HCT116 (cell line): ENCODE measurements around the gene ATP5F1D. TPM values are rescaled to one million over a fixed set of nuclear protein-coding genes. Genes with fewer than 3 reads are reported as not detected.

Experiments used
- ATAC-seq: fragments of 200-7000 bp; cut with Tn5 transposase; 2 replicates; pipeline ENCODE4 v1.9.1; 2020; ENCODE audit warnings: mild to moderate bottlenecking, moderate library complexity
- BruUV-seq: library from RNA; stranded (reverse); fragments of 400-500 nt; replicated peaks from 2 replicates; lab custom pipeline; 2021; lab: Mats Ljungman, UMichigan
- CTCF ChIA-PET: fragments of 300-600 bp; sonication (Branson Sonifier 250); formaldehyde crosslinking; loops from one replicate; lab custom pipeline; 2021; ENCODE audit warnings: antibody characterized with exemption; lab: Charles Lee
- POLR2A ChIA-PET: fragments of 300-600, 350-600 bp; sonication (Branson Sonifier 250); formaldehyde crosslinking; loops from one replicate; lab custom pipeline; 2021; ENCODE audit warnings: antibody characterized with exemption; lab: Charles Lee
- RAD21 ChIA-PET, 2 experiments: fragments of 300-600 bp; sonication (Branson Sonifier 250); formaldehyde crosslinking; loops; one replicate each; lab custom pipeline; 2023; ENCODE audit warnings: low total read pairs in 2 of 2; ENCODE audit not compliant: uncharacterized antibody in 2 of 2, unreplicated experiment in 2 of 2, low non-redundant PET in 1 of 2; lab: Charles Lee
- DNase-seq: peaks from one replicate; pipeline ENCODE4 v3.0.0-alpha.2; 2010; ENCODE audit warnings: low read depth, low spot score
- H2AFZ ChIP-seq: fragments of 200-600 bp; shearing (Covaris generic), sonication (generic); 2 replicates; pipeline ENCODE4 v1.6.1; 2017; ENCODE audit warnings: low read depth, mixed run types, mixed read lengths, antibody characterized with exemption, low read length; ENCODE audit not compliant: poor library complexity, severe bottlenecking
- H3K27ac ChIP-seq: 2 replicates; pipeline ENCODE4 v1.5.1; 2012; ENCODE audit warnings: low read depth, low read length
- H3K27me3 ChIP-seq: fragments of 200-600 bp; sonication (generic); 2 replicates; pipeline ENCODE4 v1.6.1; 2016; ENCODE audit warnings: mixed run types, low read length, mixed read lengths; ENCODE audit not compliant: insufficient read depth
- H3K36me3 ChIP-seq, 2 experiments: fragments of 200-500 bp in 1 of 2; fragments of 200-600 bp in 1 of 2; sonication (Bioruptor generic) in 1 of 2; sonication (generic) in 1 of 2; 2 replicates each; pipeline versions ENCODE4 v1.5.1 to v1.6.1; 2014 to 2016; ENCODE audit warnings: low read length in 2 of 2, inconsistent platforms in 1 of 2, mixed read lengths in 1 of 2, mixed run types in 1 of 2; ENCODE audit not compliant: insufficient read depth in 2 of 2, control insufficient read depth in 1 of 2
- H3K4me1 ChIP-seq, 2 experiments: fragments of 200-600 bp in 1 of 2; sonication (generic) in 1 of 2; 2 replicates each; pipeline versions ENCODE4 v1.5.1 to v1.6.1; 2012 to 2017; ENCODE audit warnings: low read length in 2 of 2, inconsistent platforms in 1 of 2, mild to moderate bottlenecking in 1 of 2, mixed read lengths in 1 of 2, mixed run types in 1 of 2, moderate library complexity in 1 of 2; ENCODE audit not compliant: insufficient read depth in 2 of 2, control insufficient read depth in 1 of 2
- H3K4me2 ChIP-seq: fragments of 200-600 bp; sonication (generic); 2 replicates; pipeline ENCODE4 v1.6.1; 2017; ENCODE audit warnings: mixed run types, low read length, mixed read lengths
- H3K4me3 ChIP-seq, 2 experiments: fragments of 200-600 bp in 1 of 2; sonication (generic) in 1 of 2; replicated peaks in 1 of 2; 2 replicates each; pipeline ENCODE4 v1.5.1; 2011 to 2016; ENCODE audit warnings: low read length in 2 of 2, control low read depth in 1 of 2, low read depth in 1 of 2, mild to moderate bottlenecking in 1 of 2, mixed read lengths in 1 of 2, mixed run types in 1 of 2
- H3K79me2 ChIP-seq: fragments of 200-600 bp; sonication (generic); 2 replicates; pipeline ENCODE4 v1.6.1; 2017; ENCODE audit warnings: mild to moderate bottlenecking, mixed run types, low read length, moderate library complexity, mixed read lengths; ENCODE audit not compliant: insufficient read depth
- H3K9ac ChIP-seq: fragments of 200-600 bp; sonication (generic); 2 replicates; pipeline ENCODE4 v1.6.1; 2016; ENCODE audit warnings: low read length, mixed read lengths
- H3K9me2 ChIP-seq: fragments of 200-600 bp; sonication (generic), shearing (Covaris generic); 2 replicates; pipeline ENCODE4 v1.6.1; 2017; ENCODE audit warnings: mixed run types, mild to moderate bottlenecking, moderate library complexity; ENCODE audit not compliant: insufficient read depth
- H3K9me3 ChIP-seq, 2 experiments: fragments of 200-500 bp in 1 of 2; fragments of 200-600 bp in 1 of 2; sonication (Bioruptor generic) in 1 of 2; sonication (generic) in 1 of 2; 2 replicates each; pipeline ENCODE4 v1.6.1; 2014 to 2017; ENCODE audit warnings: low read length in 2 of 2, mixed read lengths in 2 of 2, inconsistent platforms in 1 of 2, low read depth in 1 of 2, mild to moderate bottlenecking in 1 of 2, mixed run types in 1 of 2, moderate library complexity in 1 of 2; ENCODE audit not compliant: control insufficient read depth in 1 of 2, insufficient read depth in 1 of 2
- H4K20me1 ChIP-seq: fragments of 200-600 bp; sonication (generic), shearing (Covaris generic); 2 replicates; pipeline ENCODE4 v1.6.1; 2017; ENCODE audit warnings: mixed run types, mild to moderate bottlenecking, moderate library complexity; ENCODE audit not compliant: insufficient read depth
- ATF3 ChIP-seq: IDR thresholded peaks from 2 replicates; pipeline ENCODE4 v1.6.1; 2012
- CBX3 ChIP-seq: IDR thresholded peaks from 2 replicates; pipeline ENCODE4 v1.6.1; 2012; ENCODE audit warnings: low read depth
- CTCF ChIP-seq, 3 experiments: fragments of 200-600 bp in 1 of 3; sonication (generic) in 1 of 3; IDR thresholded peaks in 2 of 3; conservative IDR thresholded peaks in 1 of 3; 2 replicates each; pipeline ENCODE4 v1.5.1; 2012 to 2017; ENCODE audit warnings: low read depth in 2 of 3, low read length in 2 of 3, antibody characterized with exemption in 1 of 3, borderline replicate concordance in 1 of 3, control low read depth in 1 of 3, mild to moderate bottlenecking in 1 of 3, mixed read lengths in 1 of 3, mixed run types in 1 of 3, moderate library complexity in 1 of 3; ENCODE audit not compliant: insufficient read depth in 1 of 3
- EGR1 ChIP-seq: IDR thresholded peaks from 2 replicates; pipeline ENCODE4 v1.6.1; 2012; ENCODE audit warnings: low read depth
- ELF1 ChIP-seq: IDR thresholded peaks from 2 replicates; pipeline ENCODE4 v1.6.1; 2012; ENCODE audit warnings: low read depth, borderline replicate concordance
- EZH2 ChIP-seq: fragments of 200-600 bp; sonication (generic); IDR thresholded peaks from 2 replicates; pipeline ENCODE4 v1.6.1; 2017; ENCODE audit warnings: antibody characterized with exemption, mixed run types
- EZH2phosphoT487 ChIP-seq: fragments of 200-600 bp; IDR thresholded peaks from 2 replicates; pipeline ENCODE4 v1.6.1; 2018; ENCODE audit warnings: antibody characterized with exemption, borderline replicate concordance
- JUND ChIP-seq: IDR thresholded peaks from 2 replicates; pipeline ENCODE4 v1.6.1; 2012
- MAX ChIP-seq: IDR thresholded peaks from 2 replicates; pipeline ENCODE4 v1.6.1; 2012
- POLR2A ChIP-seq: IDR thresholded peaks from 2 replicates; pipeline ENCODE4 v1.7.0; 2011; ENCODE audit warnings: borderline replicate concordance; ENCODE audit not compliant: insufficient read depth, insufficient read length; ENCODE audit errors: extremely low read depth
- POLR2AphosphoS5 ChIP-seq: IDR thresholded peaks from 2 replicates; pipeline ENCODE4 v1.6.1; 2011; ENCODE audit warnings: mild to moderate bottlenecking, low read depth, low read length, moderate library complexity
- RAD21 ChIP-seq: IDR thresholded peaks from 2 replicates; pipeline ENCODE4 v1.6.1; 2012; ENCODE audit warnings: low read depth, mild to moderate bottlenecking
- REST ChIP-seq: IDR thresholded peaks from 2 replicates; pipeline ENCODE4 v1.6.1; 2012; ENCODE audit warnings: low read depth
- SP1 ChIP-seq: IDR thresholded peaks from 2 replicates; pipeline ENCODE4 v1.6.1; 2012; ENCODE audit warnings: low read depth
- TCF7L2 ChIP-seq: IDR thresholded peaks from 2 replicates; pipeline ENCODE4 v1.7.0; 2011; ENCODE audit warnings: borderline replicate concordance, inconsistent platforms; ENCODE audit not compliant: insufficient read depth, insufficient read length; ENCODE audit errors: extremely low read depth
- YY1 ChIP-seq: IDR thresholded peaks from 2 replicates; pipeline ENCODE4 v1.6.1; 2011; ENCODE audit warnings: low read length, low read depth, moderate library complexity, mild to moderate bottlenecking; ENCODE audit not compliant: insufficient replicate concordance; ENCODE audit errors: extremely low read depth
- ZBTB33 ChIP-seq: IDR thresholded peaks from 2 replicates; pipeline ENCODE4 v1.6.1; 2011; ENCODE audit warnings: mild to moderate bottlenecking, low read length, moderate library complexity; ENCODE audit not compliant: insufficient replicate concordance; ENCODE audit errors: extremely low read depth
- ZFX ChIP-seq: fragments of 450-650 bp; IDR thresholded peaks from 2 replicates; pipeline ENCODE4 v1.6.1; 2017
- ZNF274 ChIP-seq: fragments of 200-500 bp; sonication (Bioruptor generic); IDR thresholded peaks from 2 replicates; pipeline ENCODE4 v1.6.1; 2014; ENCODE audit warnings: mild to moderate bottlenecking, low read depth, low read length, inconsistent platforms
- intact Hi-C: fragments of 100-400 bp; cut with micrococcal nuclease; formaldehyde crosslinking; loops from 2 replicates; pipeline ENCODE4 v1.10.0; 2022
- total RNA-seq: library from RNA; stranded (reverse); gene quantifications from one replicate; pipeline ENCODE4 v1.2.1, GENCODE V29; 2021; ENCODE audit not compliant: unreplicated experiment

ATP5F1D gene
- total RNA-seq, 1 experiment from 2014 or later, result 428 TPM

GRCh38 chr19:1211494-1212234 is 29.9 kb upstream of the ATP5F1D start:
- Histone ChIP-seq H2AFZ (no peak overlapping the region), H3K4me3 (no peak overlapping the region), H3K27ac (peak overlapping the region; percentile 47; the same call in 1 of the 2 replicates), H3K4me2 (no peak overlapping the region), H3K9me2 (no peaks in the 10 kb centered on the region), H3K27me3 (no peaks in the 10 kb centered on the region), H3K4me1 (peaks cover 33 to 74% of the 10 kb centered on the region in 2 experiments), H3K36me3 (peaks cover 2 to 32% of the 10 kb centered on the region in 2 experiments; a peak in 3 of 4 replicates), H3K79me2 (peaks cover 99% of the 10 kb centered on the region), H4K20me1 (no peaks in the 10 kb centered on the region), H3K9me3 (no peaks in the 10 kb centered on the region), H3K9ac (no peak overlapping the region)
- ATAC-seq, result peak; percentile 37; the same call in 1 of the 2 replicates
- ChIA-PET POLR2A (no interaction called here), CTCF (no interaction called here), RAD21 (no interaction called here)
- no TSS peak for BruUV-seq
- intact Hi-C loops, result no loop called here
- no peak for DNase-seq
- TF ChIP-seq REST (no peak), EGR1 (no peak), YY1 (no peak), ZNF274 (no peak), EZH2phosphoT487 (no peak), CBX3 (no peak), ELF1 (no peak), RAD21 (no peak), ZBTB33 (no peak), EZH2 (no peak), POLR2AphosphoS5 (no peak), ZFX (no peak), JUND (no peak), CTCF (IDR thresholded peaks at IDR 0.05 in 2 of 3, conservative IDR thresholded peaks at IDR 0.05 in 1 of 3; ENCODE audit: borderline replicate concordance in 1 of 3, insufficient read depth in 1 of 3, low read depth in 2 of 3, low read length in 2 of 3) (no peak), TCF7L2 (no peak), SP1 (no peak), ATF3 (no peak), POLR2A (no peak), MAX (no peak)
